GM21825 (cell line): ENCODE data around the gene NELL1.
"Not testable (repeated sequence)": the region's sequence is repeated elsewhere in the genome, so short reads cannot be mapped to it uniquely, and the experiment has no call there.

Source experiments
- ATAC-seq: cut with Tn5 transposase; IDR thresholded peaks from one replicate; pipeline ENCODE4 v1.9.1; 2021; ENCODE audit warnings: mild to moderate bottlenecking, moderate library complexity; ENCODE audit not compliant: unreplicated experiment

NELL1 gene

DNA sequence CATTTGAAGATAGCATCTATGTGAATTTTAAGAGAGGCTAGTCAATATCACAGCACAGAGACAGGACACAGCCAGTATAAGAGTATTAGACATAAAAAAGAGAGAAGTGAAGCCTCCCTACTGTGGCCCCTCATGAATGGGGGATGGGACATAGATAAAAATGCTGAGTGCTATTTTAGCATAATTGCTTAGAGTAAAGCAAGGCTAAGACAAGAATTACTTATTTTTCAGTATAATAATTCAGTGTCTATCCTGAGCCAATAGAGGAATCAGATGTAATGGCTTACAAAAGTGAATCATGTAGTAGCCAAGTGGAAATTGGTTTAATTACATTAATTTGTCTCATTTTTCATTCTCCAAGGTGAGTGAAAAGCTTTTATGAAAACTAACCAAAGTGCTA lies 419.5 kb downstream of the NELL1 start:
- no peak for ATAC-seq

DNA sequence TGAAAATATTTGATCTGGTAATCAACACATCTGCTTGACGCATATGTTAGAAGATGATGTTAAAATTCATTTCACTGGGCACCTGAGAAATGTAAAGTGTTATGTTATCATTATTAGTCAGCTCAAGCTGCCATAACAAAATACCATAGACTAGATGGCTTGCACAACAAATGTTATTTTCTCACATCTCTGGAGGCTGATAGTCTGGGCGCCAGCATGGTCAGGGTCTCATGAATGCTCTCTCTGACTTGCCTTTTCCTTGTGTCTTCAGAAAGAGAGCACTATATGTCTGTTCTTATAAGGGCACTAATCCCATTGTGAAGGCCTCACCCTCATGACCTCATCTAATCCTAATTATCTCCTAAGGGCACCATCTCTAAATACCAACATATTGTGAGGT lies 435.3 kb downstream of the NELL1 start:
- ATAC-seq, result no peak

DNA sequence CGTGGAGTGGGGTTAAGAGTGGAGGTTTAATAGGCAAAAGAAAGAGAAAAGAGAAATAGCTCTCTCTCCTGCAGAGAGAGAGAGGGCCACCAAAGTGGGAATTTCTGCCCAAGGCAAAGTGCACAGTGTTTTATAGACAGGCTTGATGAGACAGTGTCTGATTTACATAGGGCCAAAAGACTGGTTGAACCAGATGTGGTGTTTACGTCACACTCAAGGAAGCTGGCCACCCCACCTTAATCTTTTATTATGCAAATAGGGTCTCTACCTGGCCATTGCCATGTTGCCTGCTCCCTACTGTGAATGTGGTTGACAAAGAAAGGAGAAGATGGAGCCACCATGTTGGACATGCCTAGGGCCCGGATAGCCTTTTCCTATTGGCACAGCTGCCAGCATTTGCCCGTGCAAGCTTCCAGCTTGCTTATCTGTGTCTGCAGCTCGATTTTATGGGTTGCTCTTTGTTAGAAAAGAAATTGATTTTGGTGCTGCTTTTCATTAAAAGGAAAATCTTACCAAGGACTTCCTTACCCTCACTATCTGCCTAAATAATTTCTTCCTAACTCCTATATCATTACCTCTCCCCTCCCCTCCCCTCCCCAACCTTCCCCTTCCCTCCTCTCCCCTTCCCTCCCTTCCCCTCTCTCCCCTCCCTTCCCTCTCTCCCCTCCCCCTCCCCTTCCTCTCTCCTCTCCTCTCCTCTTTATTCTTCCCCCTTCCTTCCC lies 436.0 kb downstream of the NELL1 start:
- no peak for ATAC-seq

DNA sequence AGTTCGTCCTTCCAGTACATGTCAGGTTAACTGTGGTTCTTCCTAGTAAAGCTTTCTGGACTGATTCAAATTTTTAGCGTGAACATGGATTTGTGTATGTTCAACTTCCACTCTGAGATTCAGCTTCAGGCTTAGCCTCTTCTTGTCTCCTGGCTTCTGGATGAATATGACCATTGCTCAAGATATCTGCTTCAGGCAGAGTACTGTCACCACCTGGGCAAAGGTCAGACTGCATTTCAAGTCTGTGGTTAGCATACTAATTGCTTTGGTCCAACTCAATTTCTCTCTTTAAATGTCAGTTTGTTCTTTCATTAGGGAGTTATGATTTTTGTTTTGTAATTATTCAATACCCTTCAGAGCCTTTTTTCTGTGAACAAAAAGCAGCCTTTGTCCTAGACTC lies 440.0 kb downstream of the NELL1 start:
- ATAC-seq, result no peak

DNA sequence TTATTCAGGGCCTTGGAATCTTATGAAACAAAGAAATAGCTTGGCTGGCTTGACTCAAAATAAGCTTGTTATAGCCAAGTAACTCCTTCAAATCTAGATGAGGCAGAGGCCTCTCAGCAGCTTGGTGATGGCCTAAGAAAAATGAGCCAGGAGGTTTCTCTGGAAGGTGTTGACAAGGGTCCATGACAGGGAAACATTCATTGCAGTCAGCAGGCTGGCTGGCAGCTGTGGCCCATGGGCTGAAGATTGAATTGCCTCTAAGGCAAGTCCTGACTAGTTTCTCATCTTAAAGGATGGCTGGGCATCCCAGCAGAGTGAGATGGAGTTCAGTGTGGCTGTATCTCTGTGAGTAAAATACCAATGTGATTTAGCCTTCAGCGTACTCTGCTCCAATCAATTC lies 441.0 kb downstream of the NELL1 start:
- no peak for ATAC-seq

DNA sequence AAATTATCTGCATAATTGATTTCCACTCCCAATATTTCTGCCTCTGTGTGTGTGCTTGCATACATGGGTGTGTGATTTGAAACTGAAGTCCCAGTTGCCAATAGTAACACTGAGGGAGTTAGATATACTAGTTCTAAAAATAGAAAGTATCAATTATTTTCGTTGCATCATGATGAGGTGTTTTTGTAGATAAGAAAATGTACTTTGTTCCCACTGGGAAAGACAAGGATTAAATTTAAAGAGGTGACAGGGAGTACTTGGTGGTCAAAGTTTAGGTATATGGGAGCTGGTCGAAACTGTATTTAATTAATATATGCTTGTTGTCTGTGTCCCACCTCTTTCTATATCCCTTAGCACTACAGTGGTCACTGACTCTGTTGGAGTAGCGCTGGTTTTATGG lies 444.5 kb downstream of the NELL1 start:
- no peak for ATAC-seq

DNA sequence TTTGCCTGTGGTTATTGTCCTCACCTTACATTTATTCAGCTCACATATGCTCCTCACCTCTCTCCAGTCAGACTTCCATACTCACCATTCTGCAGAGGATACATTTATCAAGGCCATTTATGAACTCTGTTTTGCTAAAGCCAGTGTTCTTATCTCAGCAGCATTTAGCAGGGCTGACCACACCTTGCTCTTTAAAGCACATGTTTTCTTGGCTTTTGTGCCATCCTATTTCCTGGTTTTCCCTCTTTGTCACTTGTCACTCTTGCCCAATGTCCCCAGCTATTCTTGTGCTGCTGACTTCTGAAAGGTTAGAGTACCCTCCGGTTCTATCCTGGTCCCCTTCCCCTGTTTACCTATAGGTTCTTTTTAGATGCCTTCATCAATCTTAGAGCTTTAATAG lies 446.6 kb downstream of the NELL1 start:
- no peak for ATAC-seq

DNA sequence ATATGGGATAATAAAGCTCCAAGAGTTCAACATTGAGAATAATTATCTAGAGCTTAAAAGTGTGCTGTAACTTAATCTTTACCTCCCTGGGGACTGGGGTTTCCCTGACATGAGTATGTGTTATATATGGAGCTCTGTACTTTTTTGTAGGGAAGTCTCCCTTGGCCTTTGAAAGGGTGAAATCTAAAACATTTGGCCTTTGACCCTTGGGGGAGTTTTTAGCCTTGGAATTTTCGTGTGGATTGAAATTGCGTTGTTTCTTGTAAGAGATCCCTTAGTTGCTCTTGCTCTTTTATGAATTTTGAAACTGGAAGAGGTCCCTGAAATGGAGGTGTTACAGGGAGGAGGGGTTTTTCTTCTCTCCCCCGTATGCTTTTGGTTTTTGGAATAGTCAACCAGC lies 450.0 kb downstream of the NELL1 start:
- no peak for ATAC-seq

DNA sequence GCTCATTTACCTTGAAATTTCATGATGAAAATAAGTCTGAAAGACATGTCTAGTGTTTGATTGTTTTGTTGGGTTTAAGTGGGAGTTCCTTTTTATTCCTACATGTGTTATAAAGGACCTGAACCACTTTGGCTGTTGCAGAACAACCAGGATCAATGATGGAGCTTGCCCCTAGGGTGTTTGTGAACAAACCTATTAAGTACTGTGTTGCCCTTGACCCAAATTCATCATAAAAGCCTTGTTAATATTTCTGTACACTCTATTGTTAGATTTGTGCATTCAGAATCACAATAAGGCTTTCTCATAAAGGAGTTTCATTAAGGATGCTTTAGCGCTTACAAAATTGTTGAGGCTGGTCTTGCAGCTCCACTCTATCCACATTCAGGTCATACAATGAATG lies 452.6 kb downstream of the NELL1 start:
- ATAC-seq, result no peak

DNA sequence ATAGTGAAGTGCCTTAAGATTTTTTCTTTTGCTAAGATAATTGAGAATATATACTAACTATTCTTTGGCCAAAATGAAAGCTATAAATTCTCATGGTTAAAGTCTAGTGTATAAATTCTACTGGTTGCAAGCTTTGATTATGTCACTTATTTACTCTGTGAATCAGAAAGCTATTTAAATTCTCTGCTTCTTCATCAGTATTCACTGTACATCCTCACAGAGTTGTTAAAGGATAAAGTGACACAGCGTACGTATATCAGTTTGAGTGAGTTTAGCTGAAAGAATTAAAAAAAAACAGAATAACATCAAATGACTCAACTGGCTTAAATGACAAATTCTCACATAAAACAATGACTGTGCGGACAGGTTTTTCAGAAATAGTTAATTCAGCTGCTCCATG lies 453.1 kb downstream of the NELL1 start:
- no peak for ATAC-seq

DNA sequence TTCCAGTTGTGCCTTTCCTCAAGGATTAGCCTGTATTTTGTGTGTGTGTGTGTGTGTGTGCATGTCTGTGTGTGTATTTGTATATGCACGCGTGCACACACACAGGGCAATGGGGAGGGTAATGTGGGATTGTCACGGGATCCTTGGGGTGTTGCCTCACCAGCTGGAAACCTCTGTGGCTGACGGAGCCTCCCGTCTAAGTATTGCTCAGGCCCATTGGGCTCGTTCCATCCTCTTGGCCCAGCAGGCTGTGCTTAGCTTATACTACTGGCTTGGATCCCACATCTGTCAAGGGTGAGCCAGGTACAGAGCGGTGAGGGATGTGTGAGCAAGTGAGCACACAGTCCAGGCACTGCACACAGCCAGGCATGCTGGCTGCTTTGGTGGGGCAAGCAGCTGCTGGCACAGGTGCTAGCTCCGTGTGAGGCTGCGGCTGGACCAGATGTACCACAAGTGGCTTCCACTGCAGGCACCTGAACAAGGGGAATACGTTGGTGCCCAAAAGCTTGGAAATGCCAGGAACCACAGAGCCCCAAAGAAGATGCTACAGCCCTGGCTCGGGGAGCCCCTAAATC lies 462.8 kb downstream of the NELL1 start:
- ATAC-seq, result no peak

DNA sequence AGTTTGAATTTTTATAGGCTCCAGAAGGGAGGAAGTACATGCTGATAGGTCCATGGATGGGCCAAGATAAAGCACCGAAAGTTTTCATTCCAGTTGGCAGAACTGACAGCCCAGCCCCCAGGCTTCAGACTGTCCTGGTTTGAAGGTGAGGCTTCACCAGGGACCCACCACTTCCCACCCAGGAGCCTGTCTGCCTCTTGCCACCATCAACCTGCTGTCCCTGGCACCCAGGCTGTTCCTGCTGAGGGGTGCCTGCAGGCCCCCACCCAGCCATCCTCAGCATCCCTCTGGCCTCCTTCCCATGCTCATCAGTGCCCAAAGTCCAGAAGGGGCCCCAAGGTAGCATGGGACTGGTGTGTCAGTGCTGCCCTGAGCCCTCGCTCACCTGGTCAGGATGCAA lies 463.9 kb downstream of the NELL1 start:
- ATAC-seq, result no peak

DNA sequence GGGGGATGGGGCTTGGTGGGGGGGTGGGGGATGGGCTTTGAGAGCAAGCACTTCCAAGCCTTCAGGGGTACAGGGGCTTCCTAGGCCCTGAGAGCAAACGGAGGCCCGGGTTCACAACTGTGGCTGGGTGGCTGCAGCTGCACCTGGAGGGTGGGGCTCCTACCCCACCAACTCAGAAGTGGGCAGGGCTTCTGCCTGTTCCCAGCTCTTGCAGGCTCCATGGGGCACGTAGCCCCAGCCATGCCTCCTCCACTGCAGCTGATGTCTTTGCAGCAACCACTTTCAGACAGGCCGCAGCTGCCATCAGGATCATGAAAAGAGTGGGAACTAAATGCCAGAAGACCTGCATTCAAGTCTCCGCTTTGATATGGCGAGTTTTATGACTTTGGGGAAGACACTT lies 464.3 kb downstream of the NELL1 start:
- ATAC-seq, result no peak

DNA sequence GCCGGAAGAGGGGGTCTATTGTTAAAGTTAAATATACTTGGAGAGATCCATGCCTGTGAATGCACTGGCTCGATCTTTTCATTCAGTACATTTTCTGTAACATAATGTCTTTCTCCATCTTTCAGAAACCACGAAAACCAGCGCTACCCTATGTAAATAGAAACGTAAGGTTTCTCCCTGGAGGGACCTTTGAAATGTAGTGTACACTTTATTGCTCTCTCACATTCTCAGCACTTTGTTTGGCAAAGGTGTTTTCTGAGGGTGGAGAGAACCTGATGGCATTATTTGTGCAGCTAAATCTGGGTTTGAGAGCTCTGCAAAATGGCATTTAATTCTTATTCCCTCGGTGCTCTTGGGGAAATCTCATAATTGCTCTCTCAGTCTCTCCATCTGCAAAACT lies 468.4 kb downstream of the NELL1 start:
- no peak for ATAC-seq

DNA sequence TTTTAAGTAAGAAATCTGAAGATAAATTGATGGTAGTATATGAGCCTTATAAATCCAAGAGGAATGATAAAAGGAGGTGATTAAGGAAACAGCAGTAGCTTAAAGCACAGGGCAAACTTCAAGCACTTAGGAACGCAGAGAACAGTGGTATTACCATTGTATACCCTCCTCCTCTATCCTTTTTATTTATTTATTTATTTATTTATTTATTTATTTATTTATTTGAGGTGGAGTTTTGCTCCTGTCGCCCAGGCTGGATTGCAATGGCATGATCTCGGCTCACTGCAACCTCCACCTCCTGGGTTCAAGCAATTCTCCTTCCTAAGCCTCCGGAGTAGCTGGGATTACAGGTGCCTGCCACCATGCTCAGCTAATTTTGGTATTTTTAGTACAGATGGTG lies 472.2 kb downstream of the NELL1 start:
- not testable (repeated sequence) for ATAC-seq

DNA sequence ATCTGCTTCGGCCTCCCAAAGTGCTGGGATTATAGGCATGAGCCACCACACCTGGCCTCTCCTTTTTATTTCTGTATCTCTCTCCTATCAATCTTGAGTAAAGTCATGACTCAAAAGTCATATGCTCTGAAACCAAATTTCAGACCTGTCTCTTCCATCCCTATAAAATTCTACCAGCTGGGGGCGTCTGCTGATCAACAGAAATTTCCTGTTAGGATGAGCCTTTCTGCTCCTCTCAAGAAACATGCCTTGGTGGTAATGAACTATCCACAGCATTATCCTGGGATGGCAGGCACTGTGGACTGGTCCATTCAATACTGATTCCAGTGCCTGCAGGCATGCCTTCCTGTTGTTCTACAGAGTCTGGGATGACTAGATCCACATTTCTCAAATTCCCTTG lies 472.6 kb downstream of the NELL1 start:
- ATAC-seq, result no peak

DNA sequence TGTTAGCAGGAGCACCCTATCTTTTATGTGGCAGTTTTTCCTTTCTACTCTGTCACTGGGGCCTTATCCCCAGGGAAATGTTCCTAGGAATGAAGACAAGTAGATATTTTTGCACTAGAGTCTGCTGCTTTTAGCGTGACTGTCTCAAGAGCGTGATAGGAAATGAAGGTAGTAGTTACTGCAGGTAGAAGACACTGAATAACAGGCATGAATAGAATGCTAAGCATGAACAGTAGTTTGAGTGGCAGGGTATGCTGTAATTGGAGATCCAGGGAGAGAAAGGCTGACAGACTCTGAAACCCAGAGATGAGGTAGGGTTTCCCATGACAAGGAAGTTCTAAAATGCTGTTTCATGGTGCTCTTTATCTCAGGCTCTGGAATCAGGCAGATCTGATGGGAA lies 475.1 kb downstream of the NELL1 start:
- no peak for ATAC-seq

DNA sequence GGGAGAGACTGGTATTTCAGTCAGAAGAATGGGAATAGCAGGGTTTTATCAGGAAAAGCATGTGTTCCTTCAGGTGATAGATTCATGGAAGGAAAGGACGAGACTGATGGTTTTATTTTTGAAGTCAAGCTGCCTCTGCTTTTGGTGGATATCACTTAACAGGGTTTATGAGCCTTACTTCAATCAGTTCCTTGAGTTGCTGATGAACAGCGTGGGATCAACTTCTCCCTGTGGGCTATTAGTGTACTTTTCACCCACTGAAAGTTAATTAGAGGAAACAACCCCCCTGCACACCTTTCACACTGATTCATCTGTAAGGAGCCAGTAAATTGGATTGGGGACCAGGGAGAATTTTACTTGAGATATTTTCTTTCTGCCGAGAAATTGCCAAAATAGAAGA lies 479.0 kb downstream of the NELL1 start:
- ATAC-seq, result no peak

DNA sequence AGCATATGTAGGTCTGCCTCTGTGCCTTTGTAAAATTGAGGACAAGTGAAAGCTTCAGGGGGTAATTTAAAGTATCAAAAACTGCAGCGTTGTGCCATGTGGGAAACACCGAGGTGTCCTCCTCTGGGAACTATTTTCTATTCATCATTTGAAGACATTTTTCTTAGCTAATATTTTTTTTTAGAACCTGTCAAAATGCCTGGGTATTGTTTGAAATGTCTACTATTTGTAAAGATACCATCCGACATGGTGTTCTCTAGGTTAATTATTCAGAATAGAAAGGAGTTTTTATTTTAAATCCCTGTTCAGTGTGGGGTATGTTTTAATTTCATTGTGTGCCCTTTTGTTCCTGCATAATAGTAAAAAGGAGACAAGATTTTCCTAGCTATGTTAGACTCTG lies 490.8 kb downstream of the NELL1 start:
- no peak for ATAC-seq

DNA sequence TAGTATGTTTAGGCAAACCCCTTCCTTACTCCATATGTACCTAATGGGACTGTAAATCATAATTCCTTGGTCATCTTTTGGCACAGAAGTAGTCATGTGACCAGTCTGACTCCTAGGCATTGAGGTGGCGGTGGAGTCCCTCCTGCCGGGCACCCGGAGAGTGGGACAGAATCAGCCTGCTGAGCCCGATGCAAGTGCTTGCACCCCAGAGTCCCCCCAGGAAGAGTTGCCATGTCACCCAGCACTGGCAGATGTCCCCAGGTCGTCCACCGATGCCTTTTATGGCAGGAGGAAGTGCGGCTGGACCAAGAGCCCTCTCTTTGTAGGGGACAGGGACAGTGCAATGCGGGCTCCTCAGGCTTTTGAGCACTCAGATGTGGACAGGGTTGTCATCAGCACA lies 500.3 kb downstream of the NELL1 start:
- no peak for ATAC-seq

DNA sequence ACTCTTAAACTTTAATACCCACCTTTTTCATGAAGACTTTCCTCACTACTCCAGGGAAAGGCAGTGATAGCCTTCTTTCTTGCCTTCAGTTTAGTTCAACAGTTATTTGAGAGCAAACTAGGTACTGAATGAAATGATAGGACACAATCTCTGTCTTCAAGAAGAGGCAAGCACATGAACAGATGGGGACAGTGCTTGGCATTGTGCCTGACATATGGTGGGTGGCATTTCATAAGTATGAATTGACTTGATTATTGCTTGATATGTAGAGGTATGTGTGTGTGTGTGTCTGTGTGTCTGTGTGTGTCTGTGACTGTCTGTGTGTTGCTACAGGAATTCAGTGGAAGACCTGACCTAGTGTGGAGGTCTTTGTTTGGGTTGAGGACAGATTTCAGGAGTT lies 504.1 kb downstream of the NELL1 start:
- no peak for ATAC-seq

DNA sequence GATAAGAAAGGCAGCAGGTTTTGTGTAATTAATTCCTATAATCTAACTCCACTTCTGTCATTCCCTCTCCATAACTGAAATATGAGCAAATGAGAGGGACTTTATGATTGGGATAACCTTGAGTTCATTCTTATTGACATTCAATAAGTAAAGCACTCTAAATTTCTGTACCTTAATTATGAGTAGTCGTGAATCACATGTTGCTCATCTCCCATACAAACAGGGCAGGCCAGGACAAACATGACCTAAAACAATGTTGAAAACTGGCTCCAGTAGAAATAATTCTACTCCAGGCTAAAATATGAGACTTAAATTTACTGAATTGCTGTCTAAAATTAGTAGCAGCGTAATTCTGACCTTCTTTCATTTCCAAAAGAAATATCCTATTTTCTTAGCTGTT lies 505.4 kb downstream of the NELL1 start:
- no peak for ATAC-seq

DNA sequence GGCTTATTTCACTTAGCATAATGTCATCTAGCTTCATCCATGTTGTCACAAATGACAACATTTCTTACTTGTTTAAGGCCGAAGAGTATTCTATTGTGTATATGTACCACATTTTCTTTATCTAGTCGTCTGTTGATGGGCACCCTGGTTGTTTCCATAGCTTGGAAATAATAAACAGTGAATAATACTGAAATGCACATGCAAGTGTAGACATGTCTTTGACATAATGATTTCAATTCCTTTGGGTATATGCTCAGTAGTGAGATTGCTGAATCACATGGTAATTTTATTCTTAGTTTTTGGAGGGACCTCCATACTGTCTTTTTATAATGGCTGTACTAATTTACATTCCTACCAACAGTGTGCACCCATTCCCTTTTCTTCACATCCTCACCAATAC lies 508.0 kb downstream of the NELL1 start:
- ATAC-seq, result no peak
